ENCODE data around the gene NBPF1.
"Not testable (repeated sequence)": the region's sequence is repeated elsewhere in the genome, so short reads cannot be mapped to it uniquely, and the experiment has no call there.

GRCh38 chr1:16528338-16528737 lies 85.0 kb downstream of the NBPF1 start:
- TF ChIP-seq, protein P1, sequence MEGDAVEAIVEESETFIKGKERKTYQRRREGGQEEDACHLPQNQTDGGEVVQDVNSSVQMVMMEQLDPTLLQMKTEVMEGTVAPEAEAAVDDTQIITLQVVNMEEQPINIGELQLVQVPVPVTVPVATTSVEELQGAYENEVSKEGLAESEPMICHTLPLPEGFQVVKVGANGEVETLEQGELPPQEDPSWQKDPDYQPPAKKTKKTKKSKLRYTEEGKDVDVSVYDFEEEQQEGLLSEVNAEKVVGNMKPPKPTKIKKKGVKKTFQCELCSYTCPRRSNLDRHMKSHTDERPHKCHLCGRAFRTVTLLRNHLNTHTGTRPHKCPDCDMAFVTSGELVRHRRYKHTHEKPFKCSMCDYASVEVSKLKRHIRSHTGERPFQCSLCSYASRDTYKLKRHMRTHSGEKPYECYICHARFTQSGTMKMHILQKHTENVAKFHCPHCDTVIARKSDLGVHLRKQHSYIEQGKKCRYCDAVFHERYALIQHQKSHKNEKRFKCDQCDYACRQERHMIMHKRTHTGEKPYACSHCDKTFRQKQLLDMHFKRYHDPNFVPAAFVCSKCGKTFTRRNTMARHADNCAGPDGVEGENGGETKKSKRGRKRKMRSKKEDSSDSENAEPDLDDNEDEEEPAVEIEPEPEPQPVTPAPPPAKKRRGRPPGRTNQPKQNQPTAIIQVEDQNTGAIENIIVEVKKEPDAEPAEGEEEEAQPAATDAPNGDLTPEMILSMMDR (IDR thresholded peaks at IDR 0.05 in 8 of 11, conservative IDR thresholded peaks at IDR 0.05 in 3 of 11), result not testable (repeated sequence)
- not testable (repeated sequence) for TF ChIP-seq POLR2A, POLR2AphosphoS5 (IDR thresholded peaks at IDR 0.05)

Data from spleen (tissue), 7 donors.